ENCODE measurements around the gene SBK3.

The SBK3 gene

GRCh38 chr19:55503502-55504251 lies 41.7 kb downstream of the SBK3 start (continued):
- TF ChIP-seq ZFP41 (tag by site-specific recombination; IDR thresholded peaks at IDR 0.05; ENCODE audit: borderline replicate concordance) (no peak), REST (tag by site-specific recombination; IDR thresholded peaks at IDR 0.05) (peak; percentile 23; the same call in 1 of the 2 replicates), ZEB2 (tag by site-specific recombination; IDR thresholded peaks at IDR 0.05) (peak; percentile 43; the same call in 1 of the 2 replicates), ZBTB44 (tag by site-specific recombination; IDR thresholded peaks at IDR 0.05) (0 out of 2 replicates have a peak, but pooled peaks have one; percentile 55), PBX3 (CRISPR knock-in tag; IDR thresholded peaks at IDR 0.05) (no peak; the same call in none of the 2 replicates), ZNF654 (tag by site-specific recombination; IDR thresholded peaks at IDR 0.05; ENCODE audit: low read depth) (peak; percentile 73), ZNF398 (tag by site-specific recombination; IDR thresholded peaks at IDR 0.05) (0 out of 2 replicates have a peak, but pooled peaks have one; percentile 18), ZNF341 (tag by site-specific recombination; IDR thresholded peaks at IDR 0.05; ENCODE audit: low read depth) (0 out of 2 replicates have a peak, but pooled peaks have one; percentile 16), ZSCAN18 (tag by site-specific recombination; IDR thresholded peaks at IDR 0.05) (peak; percentile 21; the same call in 1 of the 2 replicates), ZBTB11 (tag by site-specific recombination; conservative IDR thresholded peaks at IDR 0.05; ENCODE audit: low read depth) (peak; percentile 42), HIC1 (tag by site-specific recombination; IDR thresholded peaks at IDR 0.05) (no peak; the same call in 1 of the 2 replicates), ZBTB48 (tag by site-specific recombination; IDR thresholded peaks at IDR 0.05) (no peak), SCRT2 (tag by site-specific recombination; IDR thresholded peaks at IDR 0.05) (0 out of 2 replicates have a peak, but pooled peaks have one; percentile 34), SETDB1 (IDR thresholded peaks at IDR 0.05; ENCODE audit: insufficient read length, low read length) (peak; percentile 59), ZXDB (tag by site-specific recombination; IDR thresholded peaks at IDR 0.05) (peak; percentile 92), ZBTB21 (tag by site-specific recombination; IDR thresholded peaks at IDR 0.05) (peak; percentile 82), ZNF133 (tag by site-specific recombination; IDR thresholded peaks at IDR 0.05) (no peak), ZNF501 (tag by site-specific recombination; IDR thresholded peaks at IDR 0.05) (no peak), ZNF2 (tag by site-specific recombination; IDR thresholded peaks at IDR 0.05) (peak; percentile 94), ZBTB7A (tag by site-specific recombination; IDR thresholded peaks at IDR 0.05; ENCODE audit: low read depth) (no peak), KLF17 (tag by site-specific recombination; IDR thresholded peaks at IDR 0.05) (peak; percentile 13; the same call in 1 of the 2 replicates)
